Osteocyte (in vitro differentiated cells): ENCODE data around the gene ACAP1. TPM values are rescaled to one million over a fixed set of nuclear protein-coding genes. Genes with fewer than 3 reads are reported as not detected.

Experiments
- DNase-seq: peaks from one replicate; pipeline ENCODE4 v3.0.0; 2021; ENCODE audit warnings: mixed read lengths; ENCODE audit not compliant: unreplicated experiment; ENCODE audit errors: extremely low spot score
- H3K27ac Mint-ChIP-seq: one replicate; pipeline ENCODE4 v1.8.0; 2021; ENCODE audit warnings: mild to moderate bottlenecking, mixed read lengths; ENCODE audit not compliant: unreplicated experiment
- H3K27me3 Mint-ChIP-seq: one replicate; pipeline ENCODE4 v1.8.0; 2021; ENCODE audit warnings: mixed read lengths; ENCODE audit not compliant: unreplicated experiment
- H3K36me3 Mint-ChIP-seq: one replicate; pipeline ENCODE4 v1.8.0; 2021; ENCODE audit warnings: mixed read lengths; ENCODE audit not compliant: unreplicated experiment
- H3K4me1 Mint-ChIP-seq: one replicate; pipeline ENCODE4 v1.8.0; 2021; ENCODE audit warnings: mixed read lengths; ENCODE audit not compliant: unreplicated experiment
- H3K4me3 Mint-ChIP-seq: one replicate; pipeline ENCODE4 v1.8.0; 2021; ENCODE audit warnings: mild to moderate bottlenecking, moderate library complexity, mixed read lengths; ENCODE audit not compliant: unreplicated experiment
- H3K9me3 Mint-ChIP-seq: one replicate; pipeline ENCODE4 v1.8.0; 2021; ENCODE audit warnings: mixed read lengths; ENCODE audit not compliant: unreplicated experiment
- CTCF ChIP-seq: fragments of 200-600 bp; sonication (generic); IDR thresholded peaks from 2 replicates; pipeline ENCODE4 v1.5.0; 2021; ENCODE audit warnings: antibody characterized with exemption, mild to moderate bottlenecking, moderate library complexity
- total RNA-seq: library from RNA; stranded (reverse); gene quantifications from 2 replicates; pipeline ENCODE4 v1.2.1, GENCODE V29; 2021

ACAP1 gene
- total RNA-seq, 1 donor from 2014 or later = 4.2 TPM

GRCh38 chr17:7315570-7316235 lies 20.6 kb upstream of the ACAP1 start:
- Mint-ChIP-seq H3K36me3 (peaks cover 35% of the 10 kb centered on the region), H3K9me3 (no peaks in the 10 kb centered on the region), H3K27me3 (no peaks in the 10 kb centered on the region), H3K4me3 (peak overlapping the region; percentile 79), H3K4me1 (peaks cover 25% of the 10 kb centered on the region), H3K27ac (peak overlapping the region; percentile 77)
- no peak for TF ChIP-seq CTCF
- DNase-seq = no peak

GRCh38 chr17:7317161-7317803 lies 19.0 kb upstream of the ACAP1 start:
- peaks cover 31% of the 10 kb centered on the region for H3K36me3 Mint-ChIP-seq
- peak overlapping the region; percentile 18 for H3K27ac Mint-ChIP-seq
- no peak for TF ChIP-seq CTCF
- H3K9me3 Mint-ChIP-seq = no peaks in the 10 kb centered on the region
- peak overlapping the region; percentile 54 for H3K4me3 Mint-ChIP-seq
- DNase-seq = no peak
- H3K4me1 Mint-ChIP-seq = peaks cover 23% of the 10 kb centered on the region
- H3K27me3 Mint-ChIP-seq = no peaks in the 10 kb centered on the region

DNA sequence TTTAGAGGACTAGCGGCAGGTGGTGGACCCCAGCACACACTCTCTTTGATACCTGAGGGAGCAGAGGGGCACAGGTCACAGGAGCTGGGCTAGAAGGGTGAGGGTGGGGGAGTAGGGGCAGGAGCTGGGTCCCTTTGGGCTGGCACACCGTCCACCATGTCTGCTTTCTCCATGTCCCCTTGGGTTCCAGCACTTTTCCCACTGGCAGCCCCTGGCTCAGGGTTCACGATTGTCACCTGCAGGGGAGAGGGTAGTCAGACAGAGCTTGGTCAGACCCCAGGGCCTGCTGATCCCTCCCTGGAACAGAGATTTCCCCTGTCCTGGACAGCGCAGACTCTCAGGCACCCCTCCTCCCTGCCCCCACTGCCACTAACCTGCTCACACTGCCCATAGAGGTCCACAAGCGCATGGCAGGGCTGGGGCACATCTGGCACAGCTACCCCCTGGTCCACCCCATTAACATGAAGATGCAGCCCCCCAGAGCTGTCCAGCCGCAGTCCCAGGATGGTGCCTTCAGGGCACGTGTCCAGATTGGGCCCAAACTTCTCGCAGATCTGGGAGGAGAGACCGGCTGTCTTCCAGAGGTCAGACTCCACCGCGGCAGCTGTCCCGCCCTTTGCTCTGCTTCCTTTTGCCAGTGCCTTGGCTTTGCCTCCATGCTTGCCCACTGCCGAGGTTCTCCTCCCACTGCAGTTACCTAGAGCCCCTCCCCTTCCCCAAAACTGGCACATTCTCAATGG lies 18.0 kb upstream of the ACAP1 start:
- peaks cover 15% of the 10 kb centered on the region for H3K4me1 Mint-ChIP-seq
- H3K4me3 Mint-ChIP-seq = no peak overlapping the region
- no peak overlapping the region for H3K27ac Mint-ChIP-seq
- no peak for TF ChIP-seq CTCF
- no peaks in the 10 kb centered on the region for H3K27me3 Mint-ChIP-seq
- H3K9me3 Mint-ChIP-seq = no peaks in the 10 kb centered on the region
- peaks cover 23% of the 10 kb centered on the region for H3K36me3 Mint-ChIP-seq
- no peak for DNase-seq

- no peak overlapping the region for H3K4me3 Mint-ChIP-seq
- H3K4me1 Mint-ChIP-seq = peaks cover under 1% of the 10 kb centered on the region
- no peaks in the 10 kb centered on the region for H3K27me3 Mint-ChIP-seq
- DNase-seq = no peak
- TF ChIP-seq CTCF = no peak
- no peaks in the 10 kb centered on the region for H3K9me3 Mint-ChIP-seq
- no peak overlapping the region for H3K27ac Mint-ChIP-seq
- H3K36me3 Mint-ChIP-seq = peaks cover 20% of the 10 kb centered on the region
Measured at GRCh38 chr17:7321466-7321865, 14.9 kb upstream of the ACAP1 start.
